Measurements from ENCODE around the gene MRPL21. TPM values are rescaled to one million over a fixed set of nuclear protein-coding genes. Genes with fewer than 3 reads are reported as not detected.

MRPL21 gene
- total and polyA plus RNA-seq, 2 of the 8 experiments (the other 6 are each of a cell fraction or from before 2014, with no cell fraction given) = 102 to 107 TPM

DNA sequence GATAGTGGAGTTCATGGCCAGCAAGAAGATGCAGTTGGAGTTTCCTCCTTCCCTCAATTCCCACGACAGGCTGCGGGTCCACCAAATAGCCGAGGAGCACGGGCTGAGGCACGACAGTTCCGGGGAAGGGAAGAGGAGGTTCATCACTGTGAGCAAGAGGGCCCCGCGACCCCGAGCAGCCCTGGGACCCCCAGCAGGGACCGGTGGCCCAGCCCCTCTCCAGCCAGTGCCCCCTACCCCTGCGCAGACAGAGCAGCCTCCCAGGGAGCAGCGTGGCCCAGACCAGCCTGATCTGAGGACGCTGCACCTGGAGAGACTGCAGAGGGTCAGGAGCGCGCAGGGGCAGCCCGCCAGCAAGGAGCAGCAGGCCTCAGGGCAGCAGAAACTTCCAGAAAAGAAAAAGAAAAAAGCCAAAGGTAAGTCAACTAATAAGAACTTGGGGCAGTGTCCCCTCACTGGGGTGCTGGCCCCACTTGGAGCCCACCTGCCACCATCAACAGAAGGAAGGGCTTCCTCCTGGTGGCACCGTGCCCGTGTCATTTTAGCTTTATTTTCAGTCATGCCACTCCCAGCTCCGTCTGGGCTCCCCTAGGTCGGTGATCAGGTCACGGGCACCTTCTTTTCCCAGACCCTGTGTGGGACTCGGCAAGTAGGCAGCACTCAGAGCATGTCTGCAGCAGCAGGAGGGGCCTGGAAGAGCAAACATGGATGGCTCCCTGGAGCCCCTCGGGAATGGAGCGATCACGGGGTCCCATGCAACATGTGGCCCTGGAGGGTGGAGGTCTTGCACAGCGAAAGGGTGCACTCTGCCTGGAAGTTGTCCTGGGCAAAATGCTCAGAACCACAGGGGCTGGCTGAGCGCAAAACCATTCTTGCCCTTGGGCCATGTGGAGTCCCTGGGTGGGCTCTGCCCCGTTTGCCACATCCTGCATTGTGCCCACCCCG lies 33.3 kb upstream of the MRPL21 start (continued):
- TF ChIP-seq, protein P1, sequence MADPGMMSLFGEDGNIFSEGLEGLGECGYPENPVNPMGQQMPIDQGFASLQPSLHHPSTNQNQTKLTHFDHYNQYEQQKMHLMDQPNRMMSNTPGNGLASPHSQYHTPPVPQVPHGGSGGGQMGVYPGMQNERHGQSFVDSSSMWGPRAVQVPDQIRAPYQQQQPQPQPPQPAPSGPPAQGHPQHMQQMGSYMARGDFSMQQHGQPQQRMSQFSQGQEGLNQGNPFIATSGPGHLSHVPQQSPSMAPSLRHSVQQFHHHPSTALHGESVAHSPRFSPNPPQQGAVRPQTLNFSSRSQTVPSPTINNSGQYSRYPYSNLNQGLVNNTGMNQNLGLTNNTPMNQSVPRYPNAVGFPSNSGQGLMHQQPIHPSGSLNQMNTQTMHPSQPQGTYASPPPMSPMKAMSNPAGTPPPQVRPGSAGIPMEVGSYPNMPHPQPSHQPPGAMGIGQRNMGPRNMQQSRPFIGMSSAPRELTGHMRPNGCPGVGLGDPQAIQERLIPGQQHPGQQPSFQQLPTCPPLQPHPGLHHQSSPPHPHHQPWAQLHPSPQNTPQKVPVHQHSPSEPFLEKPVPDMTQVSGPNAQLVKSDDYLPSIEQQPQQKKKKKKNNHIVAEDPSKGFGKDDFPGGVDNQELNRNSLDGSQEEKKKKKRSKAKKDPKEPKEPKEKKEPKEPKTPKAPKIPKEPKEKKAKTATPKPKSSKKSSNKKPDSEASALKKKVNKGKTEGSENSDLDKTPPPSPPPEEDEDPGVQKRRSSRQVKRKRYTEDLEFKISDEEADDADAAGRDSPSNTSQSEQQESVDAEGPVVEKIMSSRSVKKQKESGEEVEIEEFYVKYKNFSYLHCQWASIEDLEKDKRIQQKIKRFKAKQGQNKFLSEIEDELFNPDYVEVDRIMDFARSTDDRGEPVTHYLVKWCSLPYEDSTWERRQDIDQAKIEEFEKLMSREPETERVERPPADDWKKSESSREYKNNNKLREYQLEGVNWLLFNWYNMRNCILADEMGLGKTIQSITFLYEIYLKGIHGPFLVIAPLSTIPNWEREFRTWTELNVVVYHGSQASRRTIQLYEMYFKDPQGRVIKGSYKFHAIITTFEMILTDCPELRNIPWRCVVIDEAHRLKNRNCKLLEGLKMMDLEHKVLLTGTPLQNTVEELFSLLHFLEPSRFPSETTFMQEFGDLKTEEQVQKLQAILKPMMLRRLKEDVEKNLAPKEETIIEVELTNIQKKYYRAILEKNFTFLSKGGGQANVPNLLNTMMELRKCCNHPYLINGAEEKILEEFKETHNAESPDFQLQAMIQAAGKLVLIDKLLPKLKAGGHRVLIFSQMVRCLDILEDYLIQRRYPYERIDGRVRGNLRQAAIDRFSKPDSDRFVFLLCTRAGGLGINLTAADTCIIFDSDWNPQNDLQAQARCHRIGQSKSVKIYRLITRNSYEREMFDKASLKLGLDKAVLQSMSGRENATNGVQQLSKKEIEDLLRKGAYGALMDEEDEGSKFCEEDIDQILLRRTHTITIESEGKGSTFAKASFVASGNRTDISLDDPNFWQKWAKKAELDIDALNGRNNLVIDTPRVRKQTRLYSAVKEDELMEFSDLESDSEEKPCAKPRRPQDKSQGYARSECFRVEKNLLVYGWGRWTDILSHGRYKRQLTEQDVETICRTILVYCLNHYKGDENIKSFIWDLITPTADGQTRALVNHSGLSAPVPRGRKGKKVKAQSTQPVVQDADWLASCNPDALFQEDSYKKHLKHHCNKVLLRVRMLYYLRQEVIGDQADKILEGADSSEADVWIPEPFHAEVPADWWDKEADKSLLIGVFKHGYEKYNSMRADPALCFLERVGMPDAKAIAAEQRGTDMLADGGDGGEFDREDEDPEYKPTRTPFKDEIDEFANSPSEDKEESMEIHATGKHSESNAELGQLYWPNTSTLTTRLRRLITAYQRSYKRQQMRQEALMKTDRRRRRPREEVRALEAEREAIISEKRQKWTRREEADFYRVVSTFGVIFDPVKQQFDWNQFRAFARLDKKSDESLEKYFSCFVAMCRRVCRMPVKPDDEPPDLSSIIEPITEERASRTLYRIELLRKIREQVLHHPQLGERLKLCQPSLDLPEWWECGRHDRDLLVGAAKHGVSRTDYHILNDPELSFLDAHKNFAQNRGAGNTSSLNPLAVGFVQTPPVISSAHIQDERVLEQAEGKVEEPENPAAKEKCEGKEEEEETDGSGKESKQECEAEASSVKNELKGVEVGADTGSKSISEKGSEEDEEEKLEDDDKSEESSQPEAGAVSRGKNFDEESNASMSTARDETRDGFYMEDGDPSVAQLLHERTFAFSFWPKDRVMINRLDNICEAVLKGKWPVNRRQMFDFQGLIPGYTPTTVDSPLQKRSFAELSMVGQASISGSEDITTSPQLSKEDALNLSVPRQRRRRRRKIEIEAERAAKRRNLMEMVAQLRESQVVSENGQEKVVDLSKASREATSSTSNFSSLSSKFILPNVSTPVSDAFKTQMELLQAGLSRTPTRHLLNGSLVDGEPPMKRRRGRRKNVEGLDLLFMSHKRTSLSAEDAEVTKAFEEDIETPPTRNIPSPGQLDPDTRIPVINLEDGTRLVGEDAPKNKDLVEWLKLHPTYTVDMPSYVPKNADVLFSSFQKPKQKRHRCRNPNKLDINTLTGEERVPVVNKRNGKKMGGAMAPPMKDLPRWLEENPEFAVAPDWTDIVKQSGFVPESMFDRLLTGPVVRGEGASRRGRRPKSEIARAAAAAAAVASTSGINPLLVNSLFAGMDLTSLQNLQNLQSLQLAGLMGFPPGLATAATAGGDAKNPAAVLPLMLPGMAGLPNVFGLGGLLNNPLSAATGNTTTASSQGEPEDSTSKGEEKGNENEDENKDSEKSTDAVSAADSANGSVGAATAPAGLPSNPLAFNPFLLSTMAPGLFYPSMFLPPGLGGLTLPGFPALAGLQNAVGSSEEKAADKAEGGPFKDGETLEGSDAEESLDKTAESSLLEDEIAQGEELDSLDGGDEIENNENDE (IDR thresholded peaks at IDR 0.05; ENCODE audit: insufficient replicate concordance, low read length) = no peak
- TF ChIP-seq GTF2F1 (IDR thresholded peaks at IDR 0.05; ENCODE audit: borderline replicate concordance, low read depth, low read length) (no peak), SRF (IDR thresholded peaks at IDR 0.05; ENCODE audit: low read depth, low read length) (no peak), EZH2 (IDR thresholded peaks at IDR 0.05; ENCODE audit: low read depth, low read length, severe bottlenecking) (no peak), CHD2 (IDR thresholded peaks at IDR 0.05; ENCODE audit: low read length) (no peak)
- TF ChIP-seq, protein P2, sequence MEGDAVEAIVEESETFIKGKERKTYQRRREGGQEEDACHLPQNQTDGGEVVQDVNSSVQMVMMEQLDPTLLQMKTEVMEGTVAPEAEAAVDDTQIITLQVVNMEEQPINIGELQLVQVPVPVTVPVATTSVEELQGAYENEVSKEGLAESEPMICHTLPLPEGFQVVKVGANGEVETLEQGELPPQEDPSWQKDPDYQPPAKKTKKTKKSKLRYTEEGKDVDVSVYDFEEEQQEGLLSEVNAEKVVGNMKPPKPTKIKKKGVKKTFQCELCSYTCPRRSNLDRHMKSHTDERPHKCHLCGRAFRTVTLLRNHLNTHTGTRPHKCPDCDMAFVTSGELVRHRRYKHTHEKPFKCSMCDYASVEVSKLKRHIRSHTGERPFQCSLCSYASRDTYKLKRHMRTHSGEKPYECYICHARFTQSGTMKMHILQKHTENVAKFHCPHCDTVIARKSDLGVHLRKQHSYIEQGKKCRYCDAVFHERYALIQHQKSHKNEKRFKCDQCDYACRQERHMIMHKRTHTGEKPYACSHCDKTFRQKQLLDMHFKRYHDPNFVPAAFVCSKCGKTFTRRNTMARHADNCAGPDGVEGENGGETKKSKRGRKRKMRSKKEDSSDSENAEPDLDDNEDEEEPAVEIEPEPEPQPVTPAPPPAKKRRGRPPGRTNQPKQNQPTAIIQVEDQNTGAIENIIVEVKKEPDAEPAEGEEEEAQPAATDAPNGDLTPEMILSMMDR (IDR thresholded peaks at IDR 0.05; ENCODE audit: control extremely low read depth in 1 of 3, insufficient read depth in 1 of 3, low read depth in 1 of 3, low read length in 3 of 3) = no peak
